NCI-H2081 treated with DMSO at 0.1 percent for 48 hours (cell line): ENCODE results near the gene DLGAP1.
"Not testable (repeated sequence)": the region's sequence is repeated elsewhere in the genome, so short reads cannot be mapped to it uniquely, and the experiment has no call there.

Experiments used
- DNase-seq: peaks from one replicate; lab custom pipeline; 2025; lab: John Stamatoyannopoulos, UW

Gene DLGAP1

GRCh38 chr18:3716116-3716660, 738.9 kb downstream of the DLGAP1 start:
- no peak for DNase-seq

GRCh38 chr18:3715231-3716080, 739.7 kb downstream of the DLGAP1 start:
- no peak for DNase-seq

- no peak for DNase-seq
Observed at GRCh38 chr18:3713708-3714107, 741.4 kb downstream of the DLGAP1 start.

GRCh38 chr18:3713166-3713565, 741.9 kb downstream of the DLGAP1 start:
- no peak for DNase-seq

GRCh38 chr18:3712491-3712890, 742.6 kb downstream of the DLGAP1 start:
- DNase-seq, result no peak

- no peak for DNase-seq
Observed at GRCh38 chr18:3710712-3711301, 744.3 kb downstream of the DLGAP1 start.

- no peak for DNase-seq
Observed at GRCh38 chr18:3709205-3709604, 745.9 kb downstream of the DLGAP1 start.

- no peak for DNase-seq
Observed at GRCh38 chr18:3706279-3707097, 748.6 kb downstream of the DLGAP1 start.

GRCh38 chr18:3704556-3705344, 750.4 kb downstream of the DLGAP1 start:
- DNase-seq, result no peak

- no peak for DNase-seq
Observed at GRCh38 chr18:3703732-3704176, 751.4 kb downstream of the DLGAP1 start.

GRCh38 chr18:3699707-3700567, 755.2 kb downstream of the DLGAP1 start:
- not testable (repeated sequence) for DNase-seq

- DNase-seq, result not testable (repeated sequence)
Observed at GRCh38 chr18:3694030-3694778, 760.9 kb downstream of the DLGAP1 start.

- DNase-seq, result no peak
Observed at GRCh38 chr18:3693410-3693809, 761.7 kb downstream of the DLGAP1 start.

GRCh38 chr18:3692691-3693090, 762.4 kb downstream of the DLGAP1 start:
- no peak for DNase-seq

- DNase-seq, result no peak
Observed at GRCh38 chr18:3692113-3692621, 762.9 kb downstream of the DLGAP1 start.

- DNase-seq, result no peak
Observed at GRCh38 chr18:3691705-3692104, 763.4 kb downstream of the DLGAP1 start.

- DNase-seq, result no peak
Observed at GRCh38 chr18:3690764-3691066, 764.4 kb downstream of the DLGAP1 start.

- DNase-seq, result no peak
Observed at GRCh38 chr18:3689986-3690763, 764.9 kb downstream of the DLGAP1 start.

- DNase-seq, result no peak
Observed at GRCh38 chr18:3689091-3689490, 766.0 kb downstream of the DLGAP1 start.
